PC-9 (cell line): ENCODE measurements around the gene SDR42E2. TPM values are rescaled to one million over a fixed set of nuclear protein-coding genes. Genes with fewer than 3 reads are reported as not detected.

ENCODE experiments used
- BruUV-seq: library from RNA; stranded (reverse); fragments of 400-500 nt; replicated peaks from 2 replicates; lab custom pipeline; 2021; lab: Mats Ljungman, UMichigan
- CTCF ChIA-PET: fragments of 300-600 bp; sonication (Branson Sonifier 250); formaldehyde crosslinking; loops from one replicate; lab custom pipeline; 2022; ENCODE audit warnings: antibody characterized with exemption; lab: Charles Lee
- POLR2A ChIA-PET: fragments of 300-600 bp; sonication (Branson Sonifier 250); formaldehyde crosslinking; loops from one replicate; lab custom pipeline; 2022; ENCODE audit warnings: antibody characterized with exemption; ENCODE audit not compliant: unreplicated experiment; lab: Charles Lee
- DNase-seq, 2 experiments: peaks; one replicate each; pipeline versions ENCODE4 v3.0.0 to v3.0.0-alpha.2; 2015 to 2022; ENCODE audit warnings: mixed read lengths in 1 of 2
- H2AFZ ChIP-seq: fragments of 200-600 bp; sonication (generic); 2 replicates; pipeline ENCODE4 v1.8.1; 2017; ENCODE audit warnings: antibody characterized with exemption
- H3F3A ChIP-seq: fragments of 200-600 bp; sonication (generic); 2 replicates; pipeline ENCODE4 v1.8.1; 2017; ENCODE audit warnings: antibody characterized with exemption, mild to moderate bottlenecking, low read depth; ENCODE audit not compliant: insufficient read depth
- H3K27ac ChIP-seq: fragments of 200-600 bp; sonication (generic); 2 replicates; pipeline ENCODE4 v1.6.1; 2016; ENCODE audit warnings: mixed run types
- H3K27me3 ChIP-seq: fragments of 200-600 bp; sonication (generic); 2 replicates; pipeline ENCODE4 v1.6.1; 2016; ENCODE audit warnings: low read depth, mixed run types; ENCODE audit not compliant: insufficient read depth
- H3K36me3 ChIP-seq: fragments of 200-600 bp; sonication (generic); 2 replicates; pipeline ENCODE4 v1.6.1; 2016; ENCODE audit warnings: low read depth, mixed run types
- H3K4me1 ChIP-seq: fragments of 200-600 bp; sonication (generic); replicated peaks from 2 replicates; pipeline ENCODE4 v1.6.1; 2016; ENCODE audit warnings: mixed run types; ENCODE audit not compliant: insufficient read depth
- H3K4me2 ChIP-seq: fragments of 200-600 bp; sonication (generic); 2 replicates; pipeline ENCODE4 v1.6.1; 2017; ENCODE audit warnings: mixed run types
- H3K4me3 ChIP-seq: fragments of 200-600 bp; sonication (generic); 2 replicates; pipeline ENCODE4 v1.6.1; 2016; ENCODE audit warnings: mixed run types
- H3K79me2 ChIP-seq: fragments of 200-600 bp; sonication (generic); 2 replicates; pipeline ENCODE4 v1.6.1; 2017; ENCODE audit warnings: low read depth, mixed run types
- H3K9me2 ChIP-seq: fragments of 200-600 bp; sonication (generic); 2 replicates; pipeline ENCODE4 v1.8.1; 2017; ENCODE audit warnings: mild to moderate bottlenecking; ENCODE audit not compliant: insufficient read depth
- H3K9me3 ChIP-seq: fragments of 200-600 bp; sonication (generic); 2 replicates; pipeline ENCODE4 v1.8.1; 2016; ENCODE audit warnings: low read depth; ENCODE audit not compliant: insufficient read depth
- H4K20me1 ChIP-seq: fragments of 200-600 bp; sonication (generic); 2 replicates; pipeline ENCODE4 v1.8.1; 2017; ENCODE audit not compliant: insufficient read depth
- EZH2 ChIP-seq: fragments of 200-600 bp; sonication (generic); IDR thresholded peaks from 2 replicates; pipeline ENCODE4 v1.8.0; 2017; ENCODE audit warnings: antibody characterized with exemption, low read depth
- intact Hi-C: fragments of 100-400 bp; cut with micrococcal nuclease; formaldehyde crosslinking; loops from one replicate; pipeline ENCODE4 v1.10.0; 2022; ENCODE audit not compliant: unreplicated experiment
- total RNA-seq: library from RNA; stranded (reverse); gene quantifications from 2 replicates; pipeline ENCODE4 v1.2.3, GENCODE V29; 2021
- TF ChIP-seq, protein P1 (sequence below): fragments of 200-600 bp; sonication (generic); conservative IDR thresholded peaks from 2 replicates; pipeline ENCODE4 v1.6.1; 2017; ENCODE audit warnings: mixed run types, antibody characterized with exemption, mild to moderate bottlenecking, moderate library complexity

SDR42E2 gene
- total RNA-seq, 1 experiment from 2014 or later = not detected

DNA sequence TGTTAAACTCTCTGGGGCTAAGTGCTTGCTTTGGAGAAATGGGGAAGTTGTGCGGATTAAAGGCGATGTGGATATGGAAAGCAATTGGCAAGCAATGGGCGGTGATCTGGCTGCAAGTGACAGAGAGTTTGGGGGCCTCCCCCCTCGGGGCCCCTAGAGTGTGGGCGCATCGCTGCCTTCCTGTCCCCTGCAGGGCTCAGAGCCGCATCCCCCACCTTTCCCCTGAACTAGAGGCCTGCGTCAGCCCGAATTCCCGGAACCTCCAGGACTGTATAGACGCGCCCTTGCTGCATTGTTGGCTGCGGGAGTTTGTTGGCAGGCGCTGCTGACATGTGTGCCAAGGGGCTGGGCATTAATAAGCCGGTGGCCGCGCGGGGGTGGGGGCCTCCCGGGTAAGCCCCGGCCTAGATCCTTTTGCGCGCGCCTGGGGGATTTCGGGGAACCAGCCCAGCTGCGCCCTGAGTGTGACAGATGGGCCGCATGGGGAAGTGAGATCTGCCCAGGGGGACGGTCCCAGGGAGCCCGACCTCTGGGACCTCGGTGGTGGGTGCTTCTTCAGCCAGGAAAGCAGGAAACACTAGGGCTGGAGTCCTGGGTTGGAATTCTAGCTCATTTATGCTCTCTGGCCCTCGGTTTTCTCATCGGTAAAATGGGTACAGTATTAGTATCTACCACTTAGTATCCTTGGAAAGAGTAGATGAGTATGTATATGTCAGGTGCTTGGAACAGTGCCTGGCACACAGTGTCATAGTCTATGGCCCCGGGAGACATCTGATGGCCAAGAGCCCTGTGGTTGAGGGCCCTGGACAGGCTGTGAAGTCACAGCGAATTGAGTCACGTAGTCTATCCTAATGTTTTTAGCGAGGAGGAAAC, 44.8 kb downstream of the SDR42E2 start:
- intact Hi-C loops = loop anchor here (1.0 kb wide), 4 partner anchors 12 to 90 kb away; partner anchors contain the start of gene POLR3E
- peaks cover 24% of the 10 kb centered on the region for H3K4me1 ChIP-seq
- BruUV-seq = no TSS peak
- no peaks in the 10 kb centered on the region for H3K9me3 ChIP-seq
- H3F3A ChIP-seq = peaks cover 19% of the 10 kb centered on the region; the same call in 1 of the 2 replicates
- H3K79me2 ChIP-seq = peaks cover 43% of the 10 kb centered on the region
- no peak overlapping the region for H3K27ac ChIP-seq
- POLR2A ChIA-PET = interaction anchor here (0.6 to 0.7 kb wide), 2 partner anchors 163 to 198 kb away, joined by 3 to 4 read pairs; no protein-coding TSS in a partner anchor
- CTCF ChIA-PET = interaction anchor here (1.0 to 1.2 kb wide), 3 partner anchors 16 to 93 kb away, joined by 3 to 4 read pairs (median 3); no protein-coding TSS in a partner anchor
- DNase-seq = peak in 1 of 2 experiments; percentile 53
- peaks cover 11% of the 10 kb centered on the region; the same call in 1 of the 2 replicates for H4K20me1 ChIP-seq
- no peaks in the 10 kb centered on the region for H3K9me2 ChIP-seq
- no peaks in the 10 kb centered on the region for H3K36me3 ChIP-seq
- H3K4me3 ChIP-seq = peak overlapping the region; percentile 74
- peak overlapping the region; percentile 89 for H3K4me2 ChIP-seq
- TF ChIP-seq, protein P1, sequence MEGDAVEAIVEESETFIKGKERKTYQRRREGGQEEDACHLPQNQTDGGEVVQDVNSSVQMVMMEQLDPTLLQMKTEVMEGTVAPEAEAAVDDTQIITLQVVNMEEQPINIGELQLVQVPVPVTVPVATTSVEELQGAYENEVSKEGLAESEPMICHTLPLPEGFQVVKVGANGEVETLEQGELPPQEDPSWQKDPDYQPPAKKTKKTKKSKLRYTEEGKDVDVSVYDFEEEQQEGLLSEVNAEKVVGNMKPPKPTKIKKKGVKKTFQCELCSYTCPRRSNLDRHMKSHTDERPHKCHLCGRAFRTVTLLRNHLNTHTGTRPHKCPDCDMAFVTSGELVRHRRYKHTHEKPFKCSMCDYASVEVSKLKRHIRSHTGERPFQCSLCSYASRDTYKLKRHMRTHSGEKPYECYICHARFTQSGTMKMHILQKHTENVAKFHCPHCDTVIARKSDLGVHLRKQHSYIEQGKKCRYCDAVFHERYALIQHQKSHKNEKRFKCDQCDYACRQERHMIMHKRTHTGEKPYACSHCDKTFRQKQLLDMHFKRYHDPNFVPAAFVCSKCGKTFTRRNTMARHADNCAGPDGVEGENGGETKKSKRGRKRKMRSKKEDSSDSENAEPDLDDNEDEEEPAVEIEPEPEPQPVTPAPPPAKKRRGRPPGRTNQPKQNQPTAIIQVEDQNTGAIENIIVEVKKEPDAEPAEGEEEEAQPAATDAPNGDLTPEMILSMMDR = no peak
- no peak for TF ChIP-seq EZH2
- H3K27me3 ChIP-seq = no peaks in the 10 kb centered on the region
- peak overlapping the region; percentile 93 for H2AFZ ChIP-seq

DNA sequence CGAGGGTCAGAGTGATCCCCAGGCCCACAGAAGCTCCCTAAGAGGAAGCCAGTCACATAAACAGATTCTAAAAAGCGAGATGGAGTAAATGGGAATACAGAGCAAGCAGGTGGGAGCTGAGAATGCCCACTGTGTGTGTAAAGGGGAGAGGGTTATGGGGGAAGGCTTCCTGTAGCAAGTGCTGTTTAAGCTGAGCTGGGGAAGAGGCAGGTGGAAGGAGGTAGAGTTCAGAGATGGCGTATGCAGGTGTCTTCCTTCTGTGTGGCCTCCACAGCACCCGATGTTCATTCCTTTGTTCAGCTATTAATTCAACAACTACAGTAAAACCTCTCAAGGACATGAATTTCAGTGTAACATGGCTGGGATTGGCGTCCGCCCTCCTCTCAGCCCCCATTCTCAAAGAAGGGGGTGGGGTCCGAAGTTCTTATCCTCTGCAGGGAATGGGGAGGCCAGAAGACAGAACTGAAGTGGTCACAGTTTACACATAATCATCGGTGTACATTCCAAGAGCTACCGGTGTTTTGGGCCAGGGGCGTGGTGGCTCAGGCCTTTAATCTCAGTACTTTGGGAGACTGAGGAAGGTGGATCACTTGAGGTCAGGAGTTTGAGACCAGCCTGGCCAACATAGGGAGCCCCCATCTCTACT, 45.5 kb downstream of the SDR42E2 start:
- no peaks in the 10 kb centered on the region for H3K9me3 ChIP-seq
- no peak for DNase-seq
- peak overlapping the region; percentile 89 for H3K4me2 ChIP-seq
- H3F3A ChIP-seq = peaks cover 13% of the 10 kb centered on the region; the same call in 1 of the 2 replicates
- CTCF ChIA-PET = interaction anchor here (1.0 kb wide), 1 partner anchor 92 kb away, joined by 3 read pairs; no protein-coding TSS in a partner anchor
- POLR2A ChIA-PET = interaction anchor here (0.6 to 0.7 kb wide), 3 partner anchors 11 to 608 kb away, joined by 3 to 4 read pairs (median 3); partner anchors contain the start of gene METTL9
- H3K27me3 ChIP-seq = no peaks in the 10 kb centered on the region
- TSS peak; percentile 21 for BruUV-seq
- peaks cover 43% of the 10 kb centered on the region for H3K79me2 ChIP-seq
- H2AFZ ChIP-seq = no peak overlapping the region
- no peaks in the 10 kb centered on the region for H3K36me3 ChIP-seq
- no peak for TF ChIP-seq EZH2
- TF ChIP-seq, protein P1 = no peak
- H3K4me1 ChIP-seq = peaks cover 20% of the 10 kb centered on the region
- peak overlapping the region; percentile 74; the same call in 1 of the 2 replicates for H3K4me3 ChIP-seq
- intact Hi-C loops = no loop called here
- H4K20me1 ChIP-seq = peaks cover 11% of the 10 kb centered on the region; the same call in 1 of the 2 replicates
- H3K9me2 ChIP-seq = no peaks in the 10 kb centered on the region
- H3K27ac ChIP-seq = no peak overlapping the region

DNA sequence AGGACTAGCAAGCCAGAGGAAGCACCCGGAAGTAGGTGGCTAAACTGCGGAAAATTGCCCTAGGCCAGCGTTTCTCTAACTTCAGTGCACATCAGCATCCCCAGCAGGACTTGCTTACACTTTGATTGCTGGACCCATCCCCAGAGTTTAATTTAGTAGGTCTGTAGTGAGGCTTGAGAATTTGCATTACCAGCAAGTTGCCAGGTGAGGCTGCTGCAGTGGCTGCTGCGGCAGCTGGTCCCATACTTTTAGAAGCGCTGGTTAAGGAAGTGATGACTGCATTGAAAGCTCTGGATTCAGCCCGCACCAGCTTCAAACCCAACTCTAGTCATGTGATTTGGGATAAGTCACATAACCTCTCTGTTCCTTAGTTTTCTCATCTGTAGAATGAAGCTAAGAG, 48.0 kb downstream of the SDR42E2 start:
- Histone ChIP-seq H3K4me3 (no peak overlapping the region), H3F3A (peaks cover 6% of the 10 kb centered on the region; the same call in 1 of the 2 replicates), H4K20me1 (peaks cover 11% of the 10 kb centered on the region; the same call in 1 of the 2 replicates), H3K36me3 (no peaks in the 10 kb centered on the region), H3K9me2 (no peaks in the 10 kb centered on the region), H3K4me1 (peaks cover 17% of the 10 kb centered on the region), H3K9me3 (no peaks in the 10 kb centered on the region), H3K79me2 (peaks cover 43% of the 10 kb centered on the region), H3K27ac (no peak overlapping the region), H2AFZ (no peak overlapping the region), H3K27me3 (no peaks in the 10 kb centered on the region), H3K4me2 (no peak overlapping the region)
- no TSS peak for BruUV-seq
- POLR2A ChIA-PET = no interaction called here
- TF ChIP-seq, protein P1 = no peak
- TF ChIP-seq EZH2 = no peak
- CTCF ChIA-PET = no interaction called here
- intact Hi-C loops = no loop called here
- no peak for DNase-seq
